ENCODE measurements around the gene TLE5.

TLE5 gene

DNA sequence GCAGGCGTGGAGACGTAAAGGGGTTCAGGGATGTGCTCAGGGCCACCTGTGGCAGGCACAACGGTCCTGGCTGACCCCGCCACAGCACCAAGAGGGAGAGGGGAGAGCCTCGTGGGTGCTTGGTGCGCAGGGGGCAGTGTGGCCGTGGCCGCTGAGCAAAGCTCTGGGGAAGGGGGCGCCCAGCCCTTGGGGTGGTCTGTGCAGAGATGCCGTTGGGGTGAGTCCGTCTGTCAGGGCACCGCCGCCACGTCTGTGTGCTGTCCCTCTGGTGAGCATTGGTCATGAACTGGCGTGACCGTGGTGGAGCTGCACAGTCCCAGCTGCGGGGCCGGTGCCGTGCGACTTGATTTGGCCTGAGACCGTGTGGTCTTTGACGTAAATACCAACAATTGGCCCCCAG, 47.2 kb upstream of the TLE5 start:
- no peak for ATAC-seq (ENCODE audit: insufficient read depth, low read depth)
- Histone ChIP-seq H3K4me3 (ENCODE audit: low read depth in 1 of 2, low read length in 2 of 2) (no peak overlapping the region), H3K79me2 (ENCODE audit: insufficient read depth, low read length) (peaks cover 63% of the 10 kb centered on the region), H3K9me3 (ENCODE audit: insufficient read depth, low read length, severe bottlenecking) (no peaks in the 10 kb centered on the region), H3K4me2 (ENCODE audit: insufficient read depth, low read length) (no peak overlapping the region), H4K20me1 (ENCODE audit: insufficient read depth, low read length) (peaks cover 19% of the 10 kb centered on the region), H3K36me3 (ENCODE audit: insufficient read depth, low read length) (peaks cover 15% of the 10 kb centered on the region; the same call in 1 of the 2 replicates), H3K27ac (ENCODE audit: low read length) (no peak overlapping the region), H3K27me3 (ENCODE audit: insufficient read depth, low read length, poor library complexity) (no peaks in the 10 kb centered on the region), H3K9ac (ENCODE audit: low read depth, low read length) (no peak overlapping the region), H2AFZ (ENCODE audit: low read depth, low read length) (no peak overlapping the region), H3K4me1 (ENCODE audit: insufficient read depth, low read length) (peaks cover 12% of the 10 kb centered on the region; the same call in 1 of the 2 replicates)
- DNase-seq = no peak
- TF ChIP-seq, protein P1, sequence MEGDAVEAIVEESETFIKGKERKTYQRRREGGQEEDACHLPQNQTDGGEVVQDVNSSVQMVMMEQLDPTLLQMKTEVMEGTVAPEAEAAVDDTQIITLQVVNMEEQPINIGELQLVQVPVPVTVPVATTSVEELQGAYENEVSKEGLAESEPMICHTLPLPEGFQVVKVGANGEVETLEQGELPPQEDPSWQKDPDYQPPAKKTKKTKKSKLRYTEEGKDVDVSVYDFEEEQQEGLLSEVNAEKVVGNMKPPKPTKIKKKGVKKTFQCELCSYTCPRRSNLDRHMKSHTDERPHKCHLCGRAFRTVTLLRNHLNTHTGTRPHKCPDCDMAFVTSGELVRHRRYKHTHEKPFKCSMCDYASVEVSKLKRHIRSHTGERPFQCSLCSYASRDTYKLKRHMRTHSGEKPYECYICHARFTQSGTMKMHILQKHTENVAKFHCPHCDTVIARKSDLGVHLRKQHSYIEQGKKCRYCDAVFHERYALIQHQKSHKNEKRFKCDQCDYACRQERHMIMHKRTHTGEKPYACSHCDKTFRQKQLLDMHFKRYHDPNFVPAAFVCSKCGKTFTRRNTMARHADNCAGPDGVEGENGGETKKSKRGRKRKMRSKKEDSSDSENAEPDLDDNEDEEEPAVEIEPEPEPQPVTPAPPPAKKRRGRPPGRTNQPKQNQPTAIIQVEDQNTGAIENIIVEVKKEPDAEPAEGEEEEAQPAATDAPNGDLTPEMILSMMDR (IDR thresholded peaks at IDR 0.05; ENCODE audit: borderline replicate concordance, extremely low read depth, low read length, poor library complexity, severe bottlenecking) = no peak
- no peak for TF ChIP-seq EZH2 (IDR thresholded peaks at IDR 0.05; ENCODE audit: borderline replicate concordance, low read depth, low read length, severe bottlenecking)

DNA sequence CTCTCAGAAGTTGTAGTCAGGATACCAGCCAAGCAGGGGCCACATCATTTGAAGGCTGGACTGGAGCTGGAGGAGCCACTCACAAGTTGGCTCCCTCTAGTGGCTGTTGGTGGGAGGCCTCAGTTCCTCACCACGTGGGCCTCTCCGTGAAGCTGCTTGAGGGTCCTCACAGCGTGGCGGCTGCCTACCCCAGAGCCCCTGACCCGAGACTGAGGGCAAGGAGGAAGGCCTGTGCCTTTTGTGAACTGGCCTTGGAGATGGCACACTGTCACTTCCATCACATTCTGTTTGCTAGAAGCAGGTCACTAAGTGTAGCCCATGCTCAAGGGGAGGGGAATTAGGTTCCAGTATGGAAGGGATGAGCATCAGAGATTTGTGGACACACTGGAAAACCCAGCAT, 46.5 kb upstream of the TLE5 start:
- H3K36me3 ChIP-seq (ENCODE audit: insufficient read depth, low read length) = peaks cover 15% of the 10 kb centered on the region; the same call in 1 of the 2 replicates
- TF ChIP-seq EZH2 (IDR thresholded peaks at IDR 0.05; ENCODE audit: borderline replicate concordance, low read depth, low read length, severe bottlenecking) = no peak
- TF ChIP-seq, protein P1 (IDR thresholded peaks at IDR 0.05; ENCODE audit: borderline replicate concordance, extremely low read depth, low read length, poor library complexity, severe bottlenecking) = peak; percentile 92
- no peaks in the 10 kb centered on the region for H3K27me3 ChIP-seq (ENCODE audit: insufficient read depth, low read length, poor library complexity)
- H3K4me3 ChIP-seq (ENCODE audit: low read depth in 1 of 2, low read length in 2 of 2) = no peak overlapping the region
- no peaks in the 10 kb centered on the region for H3K9me3 ChIP-seq (ENCODE audit: insufficient read depth, low read length, severe bottlenecking)
- H3K4me1 ChIP-seq (ENCODE audit: insufficient read depth, low read length) = peaks cover 12% of the 10 kb centered on the region; the same call in 1 of the 2 replicates
- ATAC-seq (ENCODE audit: insufficient read depth, low read depth) = peak; percentile 88
- peaks cover 70% of the 10 kb centered on the region for H3K79me2 ChIP-seq (ENCODE audit: insufficient read depth, low read length)
- DNase-seq = peak; percentile 81
- H2AFZ ChIP-seq (ENCODE audit: low read depth, low read length) = no peak overlapping the region
- H4K20me1 ChIP-seq (ENCODE audit: insufficient read depth, low read length) = peaks cover 27% of the 10 kb centered on the region
- peak overlapping the region; percentile 65 for H3K27ac ChIP-seq (ENCODE audit: low read length)
- H3K4me2 ChIP-seq (ENCODE audit: insufficient read depth, low read length) = no peak overlapping the region
- no peak overlapping the region for H3K9ac ChIP-seq (ENCODE audit: low read depth, low read length)

DNA sequence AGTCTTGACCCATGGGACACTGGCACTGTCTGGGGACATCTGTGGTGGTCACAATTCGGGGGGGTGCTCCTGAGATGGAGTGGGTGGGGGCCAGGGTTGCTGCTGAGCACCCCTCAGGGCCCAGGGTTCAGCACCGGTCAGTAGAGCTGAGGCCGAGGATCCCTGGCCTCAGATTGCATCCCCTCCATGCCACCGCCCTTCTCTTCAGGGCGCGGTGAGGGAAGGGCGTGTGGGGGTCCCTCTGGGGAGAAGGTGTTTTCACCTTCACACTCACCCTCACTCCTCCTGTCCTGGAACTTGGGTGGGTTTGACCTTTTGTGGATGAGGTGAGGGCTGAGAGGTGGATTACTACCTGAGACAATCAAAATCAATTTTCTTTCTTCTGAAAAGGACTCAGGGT, 45.4 kb upstream of the TLE5 start:
- peaks cover 7% of the 10 kb centered on the region; the same call in 1 of the 2 replicates for H3K36me3 ChIP-seq (ENCODE audit: insufficient read depth, low read length)
- ATAC-seq (ENCODE audit: insufficient read depth, low read depth) (no peak), DNase-seq (no peak)
- no peak overlapping the region for H3K4me2 ChIP-seq (ENCODE audit: insufficient read depth, low read length)
- no peak overlapping the region for H2AFZ ChIP-seq (ENCODE audit: low read depth, low read length)
- H3K9me3 ChIP-seq (ENCODE audit: insufficient read depth, low read length, severe bottlenecking) = no peaks in the 10 kb centered on the region
- H3K27me3 ChIP-seq (ENCODE audit: insufficient read depth, low read length, poor library complexity) = no peaks in the 10 kb centered on the region
- no peak overlapping the region for H3K4me3 ChIP-seq (ENCODE audit: low read depth in 1 of 2, low read length in 2 of 2)
- H3K79me2 ChIP-seq (ENCODE audit: insufficient read depth, low read length) = peaks cover 74% of the 10 kb centered on the region
- TF ChIP-seq EZH2 (IDR thresholded peaks at IDR 0.05; ENCODE audit: borderline replicate concordance, low read depth, low read length, severe bottlenecking) = no peak
- peaks cover 29% of the 10 kb centered on the region for H4K20me1 ChIP-seq (ENCODE audit: insufficient read depth, low read length)
- no peak overlapping the region for H3K9ac ChIP-seq (ENCODE audit: low read depth, low read length)
- H3K27ac ChIP-seq (ENCODE audit: low read length) = peak overlapping the region; percentile 22
- H3K4me1 ChIP-seq (ENCODE audit: insufficient read depth, low read length) = peaks cover 12% of the 10 kb centered on the region; the same call in 1 of the 2 replicates

DNA sequence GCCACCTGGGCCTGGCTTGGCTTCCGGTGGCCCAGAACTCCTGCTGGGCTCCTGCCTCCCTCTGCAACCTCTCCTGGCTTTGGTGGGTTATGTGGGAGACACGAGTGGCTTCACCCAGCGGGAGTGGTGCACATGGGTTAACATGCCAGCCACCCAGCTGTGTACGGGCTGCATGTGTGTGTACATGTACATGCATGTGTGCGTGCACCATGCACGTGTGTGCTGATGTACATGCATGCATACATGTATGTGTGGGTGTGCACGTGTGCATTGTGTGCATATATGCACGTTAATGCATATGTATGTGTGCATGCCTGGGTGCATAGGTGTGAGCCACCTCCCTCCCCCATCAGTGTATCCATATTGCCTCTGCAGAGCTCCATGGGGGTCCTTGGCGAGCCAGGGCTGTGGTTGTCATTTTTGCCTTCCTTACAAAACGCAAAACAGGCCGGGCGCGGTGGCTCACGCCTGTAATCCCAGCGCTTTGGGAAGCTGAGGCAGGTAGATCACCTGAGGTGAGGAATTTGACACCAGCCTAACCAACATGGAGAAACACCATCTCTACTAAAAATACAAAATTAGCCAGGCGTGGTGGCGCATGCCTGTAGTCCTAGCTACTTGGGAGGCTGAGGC, 44.3 kb upstream of the TLE5 start:
- H3K9me3 ChIP-seq (ENCODE audit: insufficient read depth, low read length, severe bottlenecking) = no peaks in the 10 kb centered on the region
- peaks cover 80% of the 10 kb centered on the region for H3K79me2 ChIP-seq (ENCODE audit: insufficient read depth, low read length)
- H4K20me1 ChIP-seq (ENCODE audit: insufficient read depth, low read length) = peaks cover 34% of the 10 kb centered on the region
- H3K27ac ChIP-seq (ENCODE audit: low read length) = no peak overlapping the region
- DNase-seq (no peak), ATAC-seq (ENCODE audit: insufficient read depth, low read depth) (no peak)
- no peak overlapping the region for H3K4me2 ChIP-seq (ENCODE audit: insufficient read depth, low read length)
- H2AFZ ChIP-seq (ENCODE audit: low read depth, low read length) = no peak overlapping the region
- peaks cover 5% of the 10 kb centered on the region; the same call in 1 of the 2 replicates for H3K36me3 ChIP-seq (ENCODE audit: insufficient read depth, low read length)
- H3K27me3 ChIP-seq (ENCODE audit: insufficient read depth, low read length, poor library complexity) = no peaks in the 10 kb centered on the region
- H3K4me1 ChIP-seq (ENCODE audit: insufficient read depth, low read length) = peaks cover 12% of the 10 kb centered on the region; the same call in 1 of the 2 replicates
- no peak overlapping the region for H3K9ac ChIP-seq (ENCODE audit: low read depth, low read length)
- no peak overlapping the region for H3K4me3 ChIP-seq (ENCODE audit: low read depth in 1 of 2, low read length in 2 of 2)
- no peak for TF ChIP-seq EZH2 (IDR thresholded peaks at IDR 0.05; ENCODE audit: borderline replicate concordance, low read depth, low read length, severe bottlenecking)
- TF ChIP-seq, protein P1 (IDR thresholded peaks at IDR 0.05; ENCODE audit: borderline replicate concordance, extremely low read depth, low read length, poor library complexity, severe bottlenecking) = no peak
